ENCODE results near the gene ARHGAP32. TPM values are rescaled to one million over a fixed set of nuclear protein-coding genes. Genes with fewer than 3 reads are reported as not detected.
"Not testable (repeated sequence)": the region's sequence is repeated elsewhere in the genome, so short reads cannot be mapped to it uniquely, and the experiment has no call there.

The ARHGAP32 gene
- total and polyA plus RNA-seq, 7 donors, result 9.2 to 20.0 (median 12.0) TPM

GRCh38 chr11:129141748-129142523, 50.2 kb downstream of the ARHGAP32 start:
- Histone ChIP-seq H3K36me3 (no peaks in the 10 kb centered on the region), H3K27ac (no peak overlapping the region), H3K4me1 (peaks cover 0 to 17% (median 7%) of the 10 kb centered on the region in 4 donors), H3K4me3 (no peak overlapping the region), H3K9me3 (no peaks in the 10 kb centered on the region), H3K27me3 (no peaks in the 10 kb centered on the region)
- TF ChIP-seq CTCF (IDR thresholded peaks at IDR 0.05) (no peak), POLR2AphosphoS5 (IDR thresholded peaks at IDR 0.05) (no peak)
- 41 to 80% methylated on average over 8 of the region's 8 CpGs for WGBS, 2 donors
- no peak for DNase-seq
- intact Hi-C loops (cut with DNase I), result no loop called here

- 86 to 92% methylated on average over 6 of the region's 6 CpGs for WGBS, 2 donors
- no peaks in the 10 kb centered on the region for H3K36me3 ChIP-seq
These were observed 60.8 kb downstream of the ARHGAP32 start for GRCh38 chr11:129131316-129131715.

DNA sequence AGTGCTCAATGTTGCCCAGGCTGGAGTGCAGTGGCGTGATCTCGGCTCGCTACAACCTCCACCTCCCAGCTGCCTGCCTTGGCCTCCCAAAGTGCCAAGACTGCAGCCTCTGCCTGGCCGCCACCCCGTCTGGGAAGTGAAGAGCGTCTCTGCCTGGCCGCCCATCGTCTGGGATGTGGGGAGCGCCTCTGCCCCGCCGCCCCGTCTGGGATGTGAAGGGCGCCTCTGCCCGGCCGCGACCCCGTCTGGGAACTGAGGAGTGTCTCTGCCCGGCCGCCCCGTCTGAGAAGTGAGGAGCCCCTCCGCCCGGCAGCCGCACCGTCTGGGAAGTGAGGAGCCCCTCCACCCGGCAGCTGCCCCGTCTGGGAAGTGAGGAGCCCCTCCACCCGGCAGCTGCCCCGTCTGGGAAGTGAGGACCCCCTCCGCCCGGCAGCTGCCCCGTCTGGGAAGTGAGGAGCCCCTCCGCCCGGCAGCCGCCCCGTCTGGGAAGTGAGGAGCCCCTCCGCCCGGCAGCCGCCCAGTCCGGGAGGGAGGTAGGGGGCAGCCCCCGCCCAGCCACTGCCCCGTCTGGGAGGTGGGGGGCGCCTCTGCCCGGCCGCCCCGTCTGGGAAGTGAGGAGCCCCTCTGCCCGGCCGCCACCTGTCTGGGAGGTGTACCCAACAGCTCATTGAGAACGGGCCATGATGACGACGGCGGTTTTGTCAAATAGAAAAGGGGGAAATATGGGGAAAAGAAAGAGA, 63.1 kb downstream of the ARHGAP32 start:
- H3K9me3 ChIP-seq; H3K36me3 ChIP-seq; intact Hi-C loops (cut with DNase I); DNase-seq; H3K4me1 ChIP-seq; H3K4me3 ChIP-seq; H3K27me3 ChIP-seq; H3K27ac ChIP-seq: not testable (repeated sequence)
- WGBS, 2 donors, result 94 to 97% methylated on average over 51 of the region's 51 CpGs

More at GRCh38 chr11:129131316-129131715, 60.8 kb downstream of the ARHGAP32 start:
- TF ChIP-seq EP300 (IDR thresholded peaks at IDR 0.05) (no peak), CTCF (IDR thresholded peaks at IDR 0.05) (no peak), POLR2A (IDR thresholded peaks at IDR 0.05) (no peak), POLR2AphosphoS5 (IDR thresholded peaks at IDR 0.05) (no peak)
- Histone ChIP-seq H3K27me3 (no peaks in the 10 kb centered on the region), H3K4me1 (peaks cover 0 to 5% (median 0%) of the 10 kb centered on the region in 4 donors), H3K27ac (no peak overlapping the region), H3K9me3 (no peaks in the 10 kb centered on the region), H3K4me3 (no peak overlapping the region)
- intact Hi-C loops (cut with DNase I), result no loop called here
- no peak for DNase-seq

DNA sequence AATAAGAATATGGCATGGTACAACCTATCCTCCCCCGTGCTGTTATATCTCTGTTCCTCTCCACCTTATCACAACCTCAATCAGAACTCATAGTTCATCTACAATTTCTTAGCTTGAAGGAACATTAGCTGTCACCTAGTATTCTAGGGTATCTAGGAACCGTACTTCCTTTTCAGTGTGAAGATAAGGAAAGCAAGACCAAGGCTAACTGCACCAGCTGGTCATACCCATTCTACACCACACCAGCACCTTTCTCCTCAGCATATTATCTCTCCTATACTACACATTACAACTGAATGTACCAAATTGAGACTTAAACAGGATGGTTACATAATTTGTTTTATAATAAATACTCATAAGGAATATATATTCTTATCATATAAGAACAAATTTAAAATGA, 73.1 kb downstream of the ARHGAP32 start:
- TF ChIP-seq CTCF (IDR thresholded peaks at IDR 0.05), result no peak
- TF ChIP-seq POLR2AphosphoS5 (IDR thresholded peaks at IDR 0.05), result no peak
- no peak for TF ChIP-seq EP300 (IDR thresholded peaks at IDR 0.05)
- no peak for TF ChIP-seq POLR2A (IDR thresholded peaks at IDR 0.05)
- intact Hi-C loops (cut with DNase I), result loop anchor here (5.0 kb wide), 1 partner anchor 158 kb away; no protein-coding TSS in a partner anchor
- Histone ChIP-seq H3K4me1 (peaks cover 0 to 14% (median 7%) of the 10 kb centered on the region in 4 donors), H3K27me3 (no peaks in the 10 kb centered on the region), H3K27ac (no peak overlapping the region), H3K36me3 (peaks cover 0 to 8% (median 0%) of the 10 kb centered on the region in 4 donors), H3K9me3 (no peaks in the 10 kb centered on the region), H3K4me3 (no peak overlapping the region)
- DNase-seq, result no peak
- 74 to 80% methylated on average over 2 of the region's 2 CpGs for WGBS, 2 donors

GRCh38 chr11:129117595-129118350, 74.4 kb downstream of the ARHGAP32 start:
- no peak for DNase-seq

More at GRCh38 chr11:129117595-129118350, 74.4 kb downstream of the ARHGAP32 start:
- 32 to 39% methylated on average over 6 of the region's 6 CpGs for WGBS, 2 donors
- TF ChIP-seq CTCF (IDR thresholded peaks at IDR 0.05), result peak; percentile 47 to 84 (median 76)
- no peak for TF ChIP-seq POLR2AphosphoS5 (IDR thresholded peaks at IDR 0.05)
- Histone ChIP-seq H3K27ac (no peak overlapping the region), H3K4me1 (peaks cover 0 to 14% (median 7%) of the 10 kb centered on the region in 4 donors), H3K4me3 (no peak overlapping the region), H3K27me3 (no peaks in the 10 kb centered on the region), H3K36me3 (peaks cover 0 to under 1% (median 0%) of the 10 kb centered on the region in 4 donors), H3K9me3 (no peaks in the 10 kb centered on the region)
- intact Hi-C loops (cut with DNase I), result loop anchor here (1.0 to 5.0 kb wide), 2 partner anchors 160 to 214 kb away; no protein-coding TSS in a partner anchor
